ENCODE measurements around the gene DACH2.

The DACH2 gene

DNA sequence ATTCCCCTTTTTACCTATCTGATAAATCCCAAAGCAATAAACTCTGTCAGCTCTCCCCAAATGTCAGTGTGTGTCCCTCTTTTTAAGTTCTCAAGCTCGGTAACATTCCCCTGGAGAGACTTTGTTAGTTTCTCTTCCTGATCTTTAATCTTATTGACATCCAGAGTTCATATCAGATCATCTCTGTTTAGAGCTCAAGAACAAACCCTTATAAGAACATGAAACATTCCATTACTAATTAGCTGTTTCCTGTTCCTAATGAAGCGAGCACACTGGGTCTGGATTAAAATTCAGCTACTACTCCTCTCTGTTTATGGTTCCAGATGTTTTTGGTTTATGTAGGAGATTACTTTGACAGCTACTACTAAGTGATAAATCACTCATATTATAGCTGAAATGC lies 681.5 kb downstream of the DACH2 start:
- no peak for DNase-seq

- no peak for DNase-seq
Measured at GRCh38 chrX:86830685-86831084, 682.4 kb downstream of the DACH2 start.

DNA sequence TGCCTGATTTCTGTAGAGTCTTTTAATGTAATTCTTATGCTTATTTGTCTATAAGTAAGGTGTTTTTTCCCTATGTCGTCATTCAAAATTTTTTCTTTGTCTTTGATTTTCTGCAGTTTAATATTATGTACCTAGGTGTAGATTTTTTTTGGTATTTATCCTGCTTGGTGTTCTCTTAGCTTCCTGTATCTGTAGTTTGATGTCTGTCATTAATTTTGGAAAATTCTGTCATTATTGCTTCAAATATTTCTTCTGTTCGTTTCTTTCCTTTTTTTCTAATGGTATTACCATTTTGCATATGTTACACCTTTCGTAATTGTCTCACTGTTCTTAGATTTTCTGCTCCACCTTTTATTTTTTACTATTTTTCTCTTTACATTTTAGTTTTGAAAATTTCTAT lies 696.9 kb downstream of the DACH2 start:
- DNase-seq = no peak
